Measurements from ENCODE around the gene PEDS1. TPM values are rescaled to one million over a fixed set of nuclear protein-coding genes. Genes with fewer than 3 reads are reported as not detected.

The PEDS1 gene
- total and polyA plus RNA-seq, 3 experiments from 2014 or later = 20.2 to 26.9 (median 23.6) TPM

DNA sequence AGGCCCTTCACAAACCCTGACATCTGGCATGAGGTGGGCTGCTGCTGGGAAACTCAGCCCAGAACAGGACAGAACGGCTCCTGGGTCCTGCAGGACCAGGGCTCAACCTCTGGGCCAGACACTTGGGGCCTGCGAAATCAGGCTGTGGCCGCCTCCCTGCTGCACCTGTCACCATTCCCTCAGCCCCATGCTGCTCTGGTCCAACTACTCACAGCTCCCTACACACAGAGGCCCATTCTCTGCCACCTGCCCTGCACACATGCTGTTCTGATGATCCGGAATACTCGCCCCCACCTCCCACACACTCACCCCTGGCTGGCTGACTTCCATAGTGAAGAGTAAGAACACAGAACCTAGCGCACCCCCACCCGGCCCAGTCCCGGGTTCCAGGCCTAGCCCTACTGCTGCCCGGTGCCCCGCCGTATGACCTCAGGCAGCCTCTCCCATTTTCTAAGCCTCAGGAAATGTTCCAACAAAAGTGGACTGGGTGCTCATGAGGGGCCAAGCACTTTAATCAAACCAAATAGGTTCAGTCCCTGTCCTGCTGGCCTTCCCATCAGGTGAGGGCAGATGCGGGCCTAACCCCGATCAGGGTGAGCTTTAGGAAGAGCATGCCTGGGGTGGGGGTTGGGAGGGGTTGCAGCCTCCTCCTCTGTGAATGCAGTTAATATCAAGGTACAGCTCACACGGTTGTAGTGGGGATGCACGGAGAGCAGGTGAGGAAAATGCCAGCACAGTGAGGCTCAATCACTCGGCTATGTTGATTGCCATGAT, 3.9 kb downstream of the PEDS1 start:
- no peak for DNase-seq
- Histone ChIP-seq H3K27ac (ENCODE audit: low read depth, low read length) (no peak overlapping the region), H3K9me3 (ENCODE audit: low read length) (no peaks in the 10 kb centered on the region), H3K27me3 (ENCODE audit: insufficient read depth, low read length, poor library complexity, severe bottlenecking) (no peaks in the 10 kb centered on the region), H3K4me1 (ENCODE audit: insufficient read depth, low read length) (peaks cover 55% of the 10 kb centered on the region), H3K4me3 (ENCODE audit: low read length) (no peak overlapping the region), H3K36me3 (ENCODE audit: insufficient read depth, low read length) (no peaks in the 10 kb centered on the region)
- H3K27ac Mint-ChIP-seq = peak overlapping the region; percentile 39 to 99 (median 67)
- H3K4me3 Mint-ChIP-seq = peak overlapping the region in 3 of 7 donors; percentile 52 to 82 (median 54)
- H3K27me3 Mint-ChIP-seq = peaks cover 0 to 1% of the 10 kb centered on the region in 2 donors
- peaks cover 0 to 37% (median 0%) of the 10 kb centered on the region in 3 donors for H3K36me3 Mint-ChIP-seq
- POLR2A ChIA-PET = no interaction called here
- CTCF ChIA-PET = interaction anchor here (0.9 to 8.4 kb wide), 5 partner anchors 19 to 314 kb away, joined by 3 to 70 read pairs (median 7); no protein-coding TSS in a partner anchor
- H3K9me3 Mint-ChIP-seq = no peaks in the 10 kb centered on the region
- H3K4me1 Mint-ChIP-seq = peaks cover 72 to 84% (median 81%) of the 10 kb centered on the region in 3 donors

DNA sequence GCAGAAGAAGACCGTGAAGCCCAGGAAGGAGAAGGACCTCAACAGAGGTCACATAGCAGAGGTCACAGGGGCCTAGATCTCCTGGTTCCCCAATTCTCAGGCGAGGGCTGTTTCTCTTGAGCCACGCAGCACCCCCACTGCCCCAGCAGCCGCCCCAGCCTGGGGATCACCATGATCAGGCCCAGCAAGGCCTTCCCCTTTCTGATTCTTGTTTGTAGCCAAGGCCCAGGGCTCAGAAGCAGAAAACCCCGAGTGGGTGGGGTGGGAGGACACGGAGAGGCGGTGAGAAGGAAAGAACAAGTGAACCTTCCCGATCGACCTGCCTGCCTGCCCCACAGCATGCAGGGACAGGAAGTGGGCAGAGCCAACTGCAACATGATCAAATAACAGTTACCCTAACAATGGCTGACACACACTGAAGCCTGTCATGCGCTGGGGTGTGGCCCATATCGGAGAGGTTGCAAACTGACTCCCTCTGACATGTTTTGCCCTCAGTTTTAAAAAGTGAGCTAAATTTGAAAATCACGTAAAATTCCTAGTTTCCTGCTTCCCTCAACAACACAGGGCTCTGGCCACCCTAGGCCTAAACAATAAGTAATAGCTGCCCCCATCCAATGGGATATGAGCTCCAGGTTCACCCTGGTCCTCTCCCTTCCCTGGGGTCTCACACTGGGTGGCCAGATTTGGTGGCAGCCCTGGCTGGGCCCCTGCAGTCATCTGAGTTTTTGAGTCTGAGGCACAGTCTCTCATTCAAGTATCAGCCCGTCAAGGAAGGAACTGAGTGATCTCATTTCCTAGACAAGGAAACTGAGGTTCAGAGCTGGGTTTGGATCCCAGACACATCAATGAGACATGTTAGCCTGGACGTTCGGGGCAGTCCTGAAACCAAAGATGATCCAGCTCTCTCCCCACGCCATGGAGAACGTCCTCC, 6.5 kb downstream of the PEDS1 start:
- Histone ChIP-seq H3K36me3 (ENCODE audit: insufficient read depth, low read length) (peaks cover 12% of the 10 kb centered on the region), H3K27me3 (ENCODE audit: insufficient read depth, low read length, poor library complexity, severe bottlenecking) (no peaks in the 10 kb centered on the region), H3K27ac (ENCODE audit: low read depth, low read length) (peak overlapping the region; percentile 66), H3K9me3 (ENCODE audit: low read length) (no peaks in the 10 kb centered on the region), H3K4me3 (ENCODE audit: low read length) (peak overlapping the region; percentile 60), H3K4me1 (ENCODE audit: insufficient read depth, low read length) (peaks cover 38% of the 10 kb centered on the region)
- Mint-ChIP-seq H3K9me3 (no peaks in the 10 kb centered on the region), H3K27ac (peak overlapping the region; percentile 94 to 98 (median 96)), H3K27me3 (peaks cover 0 to 2% of the 10 kb centered on the region in 2 donors), H3K4me1 (peaks cover 62 to 77% (median 68%) of the 10 kb centered on the region in 3 donors), H3K4me3 (peak overlapping the region; percentile 73 to 92 (median 85)), H3K36me3 (peaks cover 0 to 49% (median 8%) of the 10 kb centered on the region in 3 donors)
- CTCF ChIA-PET = interaction anchor here (0.9 to 3.3 kb wide), 9 partner anchors 15 to 317 kb away, joined by 3 to 14 read pairs (median 4); no protein-coding TSS in a partner anchor
- DNase-seq = peak; percentile 55 to 85 (median 78)
- POLR2A ChIA-PET = interaction anchor here (1.0 kb wide), 2 partner anchors 19 to 32 kb away, joined by 3 to 4 read pairs; no protein-coding TSS in a partner anchor

DNA sequence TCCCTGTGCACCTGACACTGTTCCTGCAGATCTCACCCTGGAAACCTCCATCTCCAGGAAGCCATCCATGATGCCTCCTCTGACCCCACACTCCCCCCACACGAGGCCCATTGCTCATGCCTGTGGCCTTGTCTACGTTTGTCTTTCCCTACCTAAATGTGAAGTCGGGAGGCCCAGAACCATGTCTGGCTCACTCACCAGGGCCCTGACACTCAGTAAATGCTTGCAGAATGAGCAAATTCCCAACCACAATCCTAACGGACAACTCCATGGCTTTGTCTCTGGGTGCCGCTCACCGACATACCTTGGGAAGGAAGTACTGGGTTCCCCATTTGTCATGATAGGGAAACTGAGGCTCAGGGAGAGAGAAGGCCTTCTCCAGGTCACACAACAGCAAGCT, 7.3 kb downstream of the PEDS1 start:
- peak overlapping the region; percentile 60 for H3K4me3 ChIP-seq (ENCODE audit: low read length)
- H3K4me1 Mint-ChIP-seq = peaks cover 57 to 72% (median 60%) of the 10 kb centered on the region in 3 donors
- H3K9me3 Mint-ChIP-seq = no peaks in the 10 kb centered on the region

DNA sequence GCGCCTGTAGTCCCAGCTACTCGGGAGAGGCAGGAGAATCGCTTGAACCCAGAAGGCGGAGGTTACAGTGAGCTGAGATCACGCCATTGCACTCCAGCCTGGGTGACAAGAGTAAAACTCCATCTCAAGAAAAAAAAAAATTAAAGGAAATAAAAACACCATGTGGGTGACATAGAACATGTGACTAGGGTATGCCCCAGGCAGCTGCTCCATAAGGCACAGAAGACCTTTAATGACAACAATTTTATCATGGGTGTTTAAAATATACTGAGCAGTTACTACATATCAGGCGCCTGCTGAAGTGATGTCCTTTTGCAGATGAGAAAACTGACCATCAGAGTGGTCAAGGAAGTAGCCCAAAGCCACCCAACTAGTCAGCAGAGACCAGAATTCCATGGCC, 8.0 kb downstream of the PEDS1 start:
- CTCF ChIA-PET = no interaction called here
- H3K27me3 ChIP-seq (ENCODE audit: insufficient read depth, low read length, poor library complexity, severe bottlenecking) = no peaks in the 10 kb centered on the region
- Mint-ChIP-seq H3K27ac (peak overlapping the region in 5 of 8 donors; percentile 40 to 98 (median 91)), H3K9me3 (no peaks in the 10 kb centered on the region), H3K4me3 (peak overlapping the region in 1 of 7 donors; percentile 86), H3K36me3 (peaks cover 0 to 60% (median 11%) of the 10 kb centered on the region in 3 donors), H3K4me1 (peaks cover 55 to 67% (median 56%) of the 10 kb centered on the region in 3 donors), H3K27me3 (peaks cover 0 to 2% of the 10 kb centered on the region in 2 donors)
- H3K27ac ChIP-seq (ENCODE audit: low read depth, low read length) = no peak overlapping the region
- no peak overlapping the region for H3K4me3 ChIP-seq (ENCODE audit: low read length)
- POLR2A ChIA-PET = no interaction called here
- H3K36me3 ChIP-seq (ENCODE audit: insufficient read depth, low read length) = peaks cover 16% of the 10 kb centered on the region
- no peaks in the 10 kb centered on the region for H3K9me3 ChIP-seq (ENCODE audit: low read length)
- peaks cover 29% of the 10 kb centered on the region for H3K4me1 ChIP-seq (ENCODE audit: insufficient read depth, low read length)
- DNase-seq = no peak

More for the DNA sequence above, 7.3 kb downstream of the PEDS1 start:
- Mint-ChIP-seq H3K36me3 (peaks cover 0 to 57% (median 11%) of the 10 kb centered on the region in 3 donors), H3K27me3 (peaks cover 0 to 2% of the 10 kb centered on the region in 2 donors), H3K4me3 (peak overlapping the region in 6 of 7 donors; percentile 67 to 86 (median 84)), H3K27ac (peak overlapping the region; percentile 91 to 98 (median 96))
- H3K27me3 ChIP-seq (ENCODE audit: insufficient read depth, low read length, poor library complexity, severe bottlenecking) = no peaks in the 10 kb centered on the region
- H3K9me3 ChIP-seq (ENCODE audit: low read length) = no peaks in the 10 kb centered on the region
- H3K27ac ChIP-seq (ENCODE audit: low read depth, low read length) = peak overlapping the region; percentile 66
- DNase-seq = no peak
- ChIA-PET CTCF (interaction anchor here (1.3 to 3.3 kb wide), 2 partner anchors 23 to 36 kb away, joined by 4 to 14 read pairs; no protein-coding TSS in a partner anchor), POLR2A (interaction anchor here (0.5 kb wide), 1 partner anchor 76 kb away, joined by 3 read pairs; no protein-coding TSS in a partner anchor)
- peaks cover 16% of the 10 kb centered on the region for H3K36me3 ChIP-seq (ENCODE audit: insufficient read depth, low read length)
- peaks cover 32% of the 10 kb centered on the region for H3K4me1 ChIP-seq (ENCODE audit: insufficient read depth, low read length)

DNA sequence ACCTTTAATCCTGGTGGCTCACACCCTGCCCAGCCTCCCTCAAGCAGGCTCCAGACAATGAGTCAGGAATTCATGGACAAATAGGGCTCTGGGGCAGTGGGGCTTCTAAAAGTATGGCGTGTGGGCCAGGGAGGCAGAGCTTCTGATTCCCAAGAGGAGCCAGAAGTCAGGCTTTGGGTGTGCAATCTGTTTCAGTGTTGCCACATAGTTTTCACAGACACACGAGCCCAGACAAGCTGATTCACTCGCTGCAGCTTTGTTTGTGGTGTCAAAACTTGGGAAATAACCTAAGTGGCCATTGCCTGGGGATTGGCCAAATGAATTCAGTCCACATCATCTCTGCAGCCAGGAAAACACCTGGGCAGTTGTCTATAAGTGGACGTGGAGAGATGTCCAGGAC, 9.2 kb downstream of the PEDS1 start:
- ChIA-PET CTCF (interaction anchor here (1.2 kb wide), 1 partner anchor 23 kb away, joined by 4 read pairs; no protein-coding TSS in a partner anchor), POLR2A (no interaction called here)
- peaks cover 16% of the 10 kb centered on the region for H3K36me3 ChIP-seq (ENCODE audit: insufficient read depth, low read length)
- no peaks in the 10 kb centered on the region for H3K9me3 ChIP-seq (ENCODE audit: low read length)
- peaks cover 0 to 2% of the 10 kb centered on the region in 2 donors for H3K27me3 Mint-ChIP-seq
- no peak for DNase-seq
- no peaks in the 10 kb centered on the region for H3K9me3 Mint-ChIP-seq
- H3K4me1 ChIP-seq (ENCODE audit: insufficient read depth, low read length) = peaks cover 29% of the 10 kb centered on the region
- H3K27ac ChIP-seq (ENCODE audit: low read depth, low read length) = no peak overlapping the region
- no peak overlapping the region for H3K4me3 Mint-ChIP-seq
- H3K27ac Mint-ChIP-seq = peak overlapping the region in 4 of 8 donors; percentile 23 to 78 (median 32)
- no peaks in the 10 kb centered on the region for H3K27me3 ChIP-seq (ENCODE audit: insufficient read depth, low read length, poor library complexity, severe bottlenecking)
- no peak overlapping the region for H3K4me3 ChIP-seq (ENCODE audit: low read length)
- peaks cover 0 to 61% (median 15%) of the 10 kb centered on the region in 3 donors for H3K36me3 Mint-ChIP-seq
- peaks cover 54 to 64% (median 56%) of the 10 kb centered on the region in 3 donors for H3K4me1 Mint-ChIP-seq

DNA sequence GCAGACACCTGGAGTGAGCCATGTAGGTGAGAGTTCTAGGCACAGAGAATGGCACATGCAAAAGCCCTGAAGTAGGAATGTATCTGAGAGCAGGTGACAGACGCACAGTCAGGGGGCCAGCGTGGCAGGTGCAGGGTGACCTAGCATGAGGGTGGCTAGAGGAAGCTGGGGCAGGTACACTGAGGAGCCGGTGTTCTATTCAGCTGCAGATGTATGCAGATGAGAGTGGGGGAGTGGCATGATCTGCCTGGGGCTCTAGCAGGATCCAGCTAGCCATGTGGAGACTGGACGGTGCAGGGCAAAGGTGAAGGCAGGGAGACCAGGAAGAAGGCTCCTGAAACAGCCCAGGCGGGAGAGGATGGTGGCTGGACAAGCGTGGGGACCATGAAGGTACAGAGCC, 10.7 kb downstream of the PEDS1 start:
- Mint-ChIP-seq H3K27ac (peak overlapping the region in 5 of 8 donors; percentile 6 to 68 (median 36)), H3K4me3 (no peak overlapping the region), H3K4me1 (peaks cover 45 to 57% (median 45%) of the 10 kb centered on the region in 3 donors), H3K9me3 (no peaks in the 10 kb centered on the region), H3K36me3 (peaks cover 0 to 63% (median 18%) of the 10 kb centered on the region in 3 donors), H3K27me3 (peaks cover 0 to 1% of the 10 kb centered on the region in 2 donors)
- H3K4me1 ChIP-seq (ENCODE audit: insufficient read depth, low read length) = peaks cover 23% of the 10 kb centered on the region
- no peaks in the 10 kb centered on the region for H3K9me3 ChIP-seq (ENCODE audit: low read length)
- ChIA-PET CTCF (no interaction called here), POLR2A (no interaction called here)
- H3K36me3 ChIP-seq (ENCODE audit: insufficient read depth, low read length) = peaks cover 16% of the 10 kb centered on the region
- no peak for DNase-seq
- no peak overlapping the region for H3K27ac ChIP-seq (ENCODE audit: low read depth, low read length)
- H3K27me3 ChIP-seq (ENCODE audit: insufficient read depth, low read length, poor library complexity, severe bottlenecking) = no peaks in the 10 kb centered on the region
- no peak overlapping the region for H3K4me3 ChIP-seq (ENCODE audit: low read length)

DNA sequence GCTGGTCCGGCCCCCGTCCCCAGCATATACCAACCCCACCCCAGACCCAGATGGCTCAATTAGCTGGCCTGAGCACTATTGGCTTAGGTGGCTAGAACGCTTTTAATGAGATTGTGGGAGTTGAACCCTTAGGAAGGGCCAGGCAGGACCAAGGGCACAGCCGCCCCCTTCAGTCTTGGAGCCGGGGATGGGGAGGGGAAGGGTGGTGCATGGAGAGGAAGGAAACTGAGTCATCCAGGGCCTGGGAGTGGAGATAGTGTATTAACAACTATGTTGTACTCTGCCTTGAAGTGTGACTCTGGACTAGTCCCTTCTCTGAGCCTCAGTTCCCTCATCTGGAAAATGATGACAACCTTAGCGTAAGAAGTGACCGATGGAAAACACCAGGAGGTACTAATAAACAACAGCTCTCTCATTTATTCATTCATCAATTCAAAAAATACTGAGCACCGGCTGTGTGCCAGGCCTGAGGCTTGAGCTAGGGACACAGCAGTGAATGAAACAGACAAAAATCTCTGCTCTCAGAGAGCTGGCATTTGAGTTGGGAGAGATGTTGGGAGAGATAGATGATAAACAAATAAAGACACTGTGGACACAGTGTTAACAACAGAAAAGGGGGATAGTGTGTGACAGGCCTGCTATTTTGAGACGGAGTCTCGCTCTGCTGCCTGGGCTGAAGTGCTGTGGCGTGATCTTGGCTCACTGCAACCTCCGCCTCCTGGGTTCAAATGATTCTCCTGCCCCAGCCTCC, 11.5 kb downstream of the PEDS1 start:
- no peaks in the 10 kb centered on the region for H3K9me3 Mint-ChIP-seq
- Histone ChIP-seq H3K27me3 (ENCODE audit: insufficient read depth, low read length, poor library complexity, severe bottlenecking) (no peaks in the 10 kb centered on the region), H3K4me1 (ENCODE audit: insufficient read depth, low read length) (peaks cover 15% of the 10 kb centered on the region), H3K4me3 (ENCODE audit: low read length) (no peak overlapping the region), H3K36me3 (ENCODE audit: insufficient read depth, low read length) (peaks cover 16% of the 10 kb centered on the region), H3K9me3 (ENCODE audit: low read length) (no peaks in the 10 kb centered on the region), H3K27ac (ENCODE audit: low read depth, low read length) (no peak overlapping the region)
- no peak for DNase-seq
- peaks cover 0 to 1% of the 10 kb centered on the region in 2 donors for H3K27me3 Mint-ChIP-seq
- H3K27ac Mint-ChIP-seq = peak overlapping the region in 2 of 8 donors; percentile 23 to 54
- POLR2A ChIA-PET = no interaction called here
- peaks cover 37 to 57% (median 39%) of the 10 kb centered on the region in 3 donors for H3K4me1 Mint-ChIP-seq
- peaks cover 0 to 65% (median 18%) of the 10 kb centered on the region in 3 donors for H3K36me3 Mint-ChIP-seq
- CTCF ChIA-PET = interaction anchor here (0.6 to 4.1 kb wide), 3 partner anchors 11 to 27 kb away, joined by 3 to 12 read pairs (median 5); no protein-coding TSS in a partner anchor
- no peak overlapping the region for H3K4me3 Mint-ChIP-seq

Data from CD8-positive, alpha-beta memory T cell (primary cell).